PC-9 (cell line): ENCODE measurements around the gene P3H4. TPM values are rescaled to one million over a fixed set of nuclear protein-coding genes. Genes with fewer than 3 reads are reported as not detected.

Source experiments
- BruUV-seq: library from RNA; stranded (reverse); fragments of 400-500 nt; replicated peaks from 2 replicates; lab custom pipeline; 2021; lab: Mats Ljungman, UMichigan
- CTCF ChIA-PET: fragments of 300-600 bp; sonication (Branson Sonifier 250); formaldehyde crosslinking; loops from one replicate; lab custom pipeline; 2022; ENCODE audit warnings: antibody characterized with exemption; lab: Charles Lee
- POLR2A ChIA-PET: fragments of 300-600 bp; sonication (Branson Sonifier 250); formaldehyde crosslinking; loops from one replicate; lab custom pipeline; 2022; ENCODE audit warnings: antibody characterized with exemption; ENCODE audit not compliant: unreplicated experiment; lab: Charles Lee
- DNase-seq, 2 experiments: peaks; one replicate each; pipeline versions ENCODE4 v3.0.0 to v3.0.0-alpha.2; 2015 to 2022; ENCODE audit warnings: mixed read lengths in 1 of 2
- H2AFZ ChIP-seq: fragments of 200-600 bp; sonication (generic); 2 replicates; pipeline ENCODE4 v1.8.1; 2017; ENCODE audit warnings: antibody characterized with exemption
- H3F3A ChIP-seq: fragments of 200-600 bp; sonication (generic); 2 replicates; pipeline ENCODE4 v1.8.1; 2017; ENCODE audit warnings: antibody characterized with exemption, mild to moderate bottlenecking, low read depth; ENCODE audit not compliant: insufficient read depth
- H3K27ac ChIP-seq: fragments of 200-600 bp; sonication (generic); 2 replicates; pipeline ENCODE4 v1.6.1; 2016; ENCODE audit warnings: mixed run types
- H3K27me3 ChIP-seq: fragments of 200-600 bp; sonication (generic); 2 replicates; pipeline ENCODE4 v1.6.1; 2016; ENCODE audit warnings: low read depth, mixed run types; ENCODE audit not compliant: insufficient read depth
- H3K36me3 ChIP-seq: fragments of 200-600 bp; sonication (generic); 2 replicates; pipeline ENCODE4 v1.6.1; 2016; ENCODE audit warnings: low read depth, mixed run types
- H3K4me1 ChIP-seq: fragments of 200-600 bp; sonication (generic); replicated peaks from 2 replicates; pipeline ENCODE4 v1.6.1; 2016; ENCODE audit warnings: mixed run types; ENCODE audit not compliant: insufficient read depth
- H3K4me2 ChIP-seq: fragments of 200-600 bp; sonication (generic); 2 replicates; pipeline ENCODE4 v1.6.1; 2017; ENCODE audit warnings: mixed run types
- H3K4me3 ChIP-seq: fragments of 200-600 bp; sonication (generic); 2 replicates; pipeline ENCODE4 v1.6.1; 2016; ENCODE audit warnings: mixed run types
- H3K79me2 ChIP-seq: fragments of 200-600 bp; sonication (generic); 2 replicates; pipeline ENCODE4 v1.6.1; 2017; ENCODE audit warnings: low read depth, mixed run types
- H3K9me2 ChIP-seq: fragments of 200-600 bp; sonication (generic); 2 replicates; pipeline ENCODE4 v1.8.1; 2017; ENCODE audit warnings: mild to moderate bottlenecking; ENCODE audit not compliant: insufficient read depth
- H3K9me3 ChIP-seq: fragments of 200-600 bp; sonication (generic); 2 replicates; pipeline ENCODE4 v1.8.1; 2016; ENCODE audit warnings: low read depth; ENCODE audit not compliant: insufficient read depth
- H4K20me1 ChIP-seq: fragments of 200-600 bp; sonication (generic); 2 replicates; pipeline ENCODE4 v1.8.1; 2017; ENCODE audit not compliant: insufficient read depth
- CTCF ChIP-seq: fragments of 200-600 bp; sonication (generic); conservative IDR thresholded peaks from 2 replicates; pipeline ENCODE4 v1.6.1; 2017; ENCODE audit warnings: mixed run types, antibody characterized with exemption, mild to moderate bottlenecking, moderate library complexity
- EZH2 ChIP-seq: fragments of 200-600 bp; sonication (generic); IDR thresholded peaks from 2 replicates; pipeline ENCODE4 v1.8.0; 2017; ENCODE audit warnings: antibody characterized with exemption, low read depth
- intact Hi-C: fragments of 100-400 bp; cut with micrococcal nuclease; formaldehyde crosslinking; loops from one replicate; pipeline ENCODE4 v1.10.0; 2022; ENCODE audit not compliant: unreplicated experiment
- total RNA-seq: library from RNA; stranded (reverse); gene quantifications from 2 replicates; pipeline ENCODE4 v1.2.3, GENCODE V29; 2021

P3H4 gene
- total RNA-seq, 1 experiment from 2014 or later, result 26.8 TPM

- BruUV-seq, result no TSS peak
- no peaks in the 10 kb centered on the region for H3K9me3 ChIP-seq
- ChIA-PET POLR2A (interaction anchor here (0.6 to 0.9 kb wide), 4 partner anchors 24 to 79 kb away, joined by 3 to 7 read pairs (median 4); partner anchors contain the start of gene JUP), CTCF (interaction anchor here (0.6 to 1.3 kb wide), 2 partner anchors 115 to 679 kb away, joined by 3 to 4 read pairs; no protein-coding TSS in a partner anchor)
- no peak for DNase-seq
- peak overlapping the region; percentile 94 for H3K4me3 ChIP-seq
- H3K79me2 ChIP-seq, result peaks cover 55% of the 10 kb centered on the region
- H3F3A ChIP-seq, result peaks cover 12% of the 10 kb centered on the region
- H3K4me2 ChIP-seq, result peak overlapping the region; percentile 80
- H3K27me3 ChIP-seq, result no peaks in the 10 kb centered on the region
- H4K20me1 ChIP-seq, result no peaks in the 10 kb centered on the region
- H3K4me1 ChIP-seq, result peaks cover 27% of the 10 kb centered on the region
- H3K27ac ChIP-seq, result 0 out of 2 replicates have a peak overlapping the region, but pooled peaks have one; percentile 22
- intact Hi-C loops, result no loop called here
- TF ChIP-seq EZH2, result no peak
- TF ChIP-seq CTCF, result no peak
- peak overlapping the region; percentile 84 for H2AFZ ChIP-seq
- 0 out of 2 replicates have a peak, but pooled peaks cover 7% of the 10 kb centered on the region for H3K36me3 ChIP-seq
- no peaks in the 10 kb centered on the region for H3K9me2 ChIP-seq
Measured at GRCh38 chr17:41810659-41811548, 845 bp downstream of the P3H4 start.

- Histone ChIP-seq H4K20me1 (no peaks in the 10 kb centered on the region), H3K79me2 (peaks cover 33% of the 10 kb centered on the region), H3K4me3 (no peak overlapping the region), H2AFZ (no peak overlapping the region), H3F3A (peaks cover 13% of the 10 kb centered on the region), H3K9me3 (no peaks in the 10 kb centered on the region), H3K27me3 (no peaks in the 10 kb centered on the region), H3K9me2 (no peaks in the 10 kb centered on the region), H3K4me2 (no peak overlapping the region), H3K4me1 (peaks cover 17% of the 10 kb centered on the region), H3K36me3 (0 out of 2 replicates have a peak, but pooled peaks cover 7% of the 10 kb centered on the region), H3K27ac (no peak overlapping the region)
- intact Hi-C loops, result no loop called here
- ChIA-PET POLR2A (no interaction called here), CTCF (no interaction called here)
- BruUV-seq, result no TSS peak
- DNase-seq, result no peak
- no peak for TF ChIP-seq EZH2
- TF ChIP-seq CTCF, result no peak
Measured at GRCh38 chr17:41806685-41807445, 4.9 kb downstream of the P3H4 start.
